SKM-1 treated with dmso at 0.1 percent for 144 hours (cell line): Measurements from ENCODE around the gene TBC1D12.
"Not testable (repeated sequence)": the region's sequence is repeated elsewhere in the genome, so short reads cannot be mapped to it uniquely, and the experiment has no call there.

Experiments
- DNase-seq: peaks from one replicate; lab custom pipeline; 2025; ENCODE audit not compliant: unreplicated experiment; lab: John Stamatoyannopoulos, UW

Gene TBC1D12

GRCh38 chr10:94533027-94533426, 130.7 kb downstream of the TBC1D12 start:
- DNase-seq, result no peak

GRCh38 chr10:94542282-94542681, 139.9 kb downstream of the TBC1D12 start:
- not testable (repeated sequence) for DNase-seq

GRCh38 chr10:94545391-94546048, 143.2 kb downstream of the TBC1D12 start, which contains the start of gene HELLS:
TSS of gene HELLS (plus strand) at chr10:94545788. CDS start at chr10:94545922, 134 bp downstream.
- DNase-seq, result peak; percentile 88

DNA sequence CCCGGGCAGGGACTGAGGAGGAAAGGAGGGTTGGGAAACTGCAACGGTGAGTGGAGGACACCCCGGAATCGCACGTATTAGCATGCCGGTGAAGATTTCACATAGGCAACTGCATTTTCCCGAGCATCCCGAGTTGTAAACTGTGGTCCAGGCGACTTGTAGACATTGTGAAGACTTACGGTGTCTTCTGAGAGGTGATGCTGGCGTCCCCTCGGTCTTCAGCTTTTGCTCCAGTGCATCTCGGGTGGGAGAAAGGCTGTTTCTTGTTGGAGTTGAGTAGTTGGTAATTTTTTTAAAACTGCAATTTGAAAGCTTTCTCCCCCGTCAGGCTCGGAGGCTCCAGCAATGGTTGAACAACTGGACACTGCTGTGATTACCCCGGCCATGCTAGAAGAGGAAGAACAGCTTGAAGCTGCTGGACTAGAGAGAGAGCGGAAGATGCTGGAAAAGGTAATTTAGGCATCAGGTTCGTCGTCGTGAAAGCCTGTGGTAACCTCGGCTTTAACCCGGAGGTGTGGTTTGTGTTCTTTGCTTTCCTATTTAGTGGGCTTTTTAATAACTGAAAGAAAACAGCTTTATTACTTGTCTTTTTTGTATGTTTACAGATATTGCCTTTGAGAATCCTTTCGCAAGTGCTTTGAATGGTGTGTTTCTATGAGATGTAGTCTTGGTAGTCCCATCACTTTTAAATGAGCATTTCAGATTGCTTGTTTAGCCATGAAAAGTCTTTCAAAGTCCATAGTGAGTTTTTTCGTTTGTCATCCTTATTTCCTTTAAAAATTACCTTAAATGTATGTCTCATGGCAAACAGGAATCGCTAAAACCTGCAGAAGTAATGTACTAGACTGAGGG, 143.9 kb downstream of the TBC1D12 start:
- DNase-seq, result peak; percentile 31

DNA sequence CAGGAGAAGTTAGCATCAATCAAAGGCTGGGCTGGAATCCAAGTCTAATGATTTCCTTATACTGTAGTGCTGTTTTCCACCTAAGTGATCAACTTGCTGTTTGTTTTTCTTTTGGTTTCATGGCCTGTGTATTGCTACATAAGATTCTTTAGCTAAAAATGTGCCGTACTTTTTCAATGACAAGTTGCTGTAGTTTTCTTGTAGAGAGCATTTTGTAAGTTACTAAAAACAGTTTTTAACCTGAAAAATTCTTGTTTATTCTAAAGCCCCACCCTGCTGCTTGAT, 144.5 kb downstream of the TBC1D12 start:
- no peak for DNase-seq

GRCh38 chr10:94549221-94549620, 146.9 kb downstream of the TBC1D12 start:
- DNase-seq, result no peak

DNA sequence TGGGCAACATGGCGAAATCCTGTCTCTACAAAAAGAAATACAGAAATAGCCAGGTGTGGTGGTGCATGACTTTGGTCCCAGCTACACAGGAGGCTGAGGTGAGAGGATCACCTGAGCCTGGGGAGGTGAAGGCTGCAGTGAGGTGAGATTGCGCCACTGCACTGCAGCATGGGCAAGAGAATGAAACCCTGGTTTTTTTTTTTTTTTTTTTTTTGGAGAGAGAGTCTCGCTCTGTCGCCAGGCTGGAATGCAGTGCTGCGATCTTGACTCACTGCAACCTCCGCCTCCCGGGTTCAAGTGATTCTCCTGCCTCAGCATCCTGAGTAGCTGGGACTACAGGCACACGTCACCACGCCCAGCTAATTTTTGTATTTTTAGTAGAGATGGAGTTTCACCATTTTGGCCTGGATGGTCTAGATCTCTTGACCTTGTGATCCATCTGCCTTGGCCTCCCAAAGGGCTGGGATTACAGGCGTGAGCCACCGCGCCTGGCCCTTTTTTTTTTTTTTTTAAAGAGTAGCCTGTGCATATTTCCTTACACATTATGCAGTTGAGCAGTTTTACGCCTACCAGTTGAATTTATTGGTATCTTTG, 165.5 kb downstream of the TBC1D12 start:
- not testable (repeated sequence) for DNase-seq

GRCh38 chr10:94571081-94571480, 168.7 kb downstream of the TBC1D12 start:
- no peak for DNase-seq

DNA sequence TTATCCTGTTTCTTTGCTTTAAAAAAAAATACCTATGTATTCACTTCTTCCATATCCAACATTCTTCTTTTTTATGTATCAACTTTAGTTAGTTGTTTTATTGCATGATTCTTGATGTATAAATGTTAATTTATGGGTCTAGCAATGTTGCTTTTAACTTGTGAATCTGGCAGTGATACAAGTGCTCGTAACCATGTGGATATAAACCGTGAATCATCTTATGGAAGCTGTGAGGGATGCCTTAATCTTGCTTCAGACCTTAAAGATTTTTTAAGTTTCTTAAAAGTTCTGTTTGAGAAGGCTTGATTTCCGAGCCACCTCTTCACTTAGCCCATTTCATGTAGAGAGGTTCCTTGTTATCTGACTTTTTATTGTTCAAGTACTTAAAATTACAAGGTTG, 169.2 kb downstream of the TBC1D12 start:
- DNase-seq, result no peak

GRCh38 chr10:94578790-94579189, 176.4 kb downstream of the TBC1D12 start:
- DNase-seq, result no peak

DNA sequence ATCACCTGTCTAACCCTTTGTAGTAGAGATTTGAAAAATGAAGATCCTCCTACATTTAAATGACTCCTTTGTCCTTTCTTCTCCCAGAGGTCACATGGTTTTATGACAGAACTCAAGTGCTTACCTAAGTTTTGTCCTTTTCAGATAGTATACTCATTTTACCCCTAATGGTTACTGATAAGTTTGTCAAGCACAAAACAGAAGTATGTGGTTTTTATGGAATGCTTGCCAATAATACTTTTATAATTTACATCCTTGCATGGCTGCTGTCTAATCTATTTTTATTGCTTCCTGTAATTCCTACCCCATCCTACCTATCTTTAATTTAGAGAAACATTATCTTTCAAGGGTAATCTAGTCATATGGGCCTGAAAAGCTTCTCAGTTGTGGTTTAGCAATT, 180.8 kb downstream of the TBC1D12 start:
- no peak for DNase-seq
